NCI-H2196 (cell line): ENCODE measurements around the gene SEMA6A.

Experiments used
- DNase-seq: peaks from one replicate; lab custom pipeline; 2025; ENCODE audit not compliant: unreplicated experiment; lab: John Stamatoyannopoulos, UW

The SEMA6A gene

GRCh38 chr5:116497631-116498030, 77.0 kb downstream of the SEMA6A start:
- no peak for DNase-seq

GRCh38 chr5:116495786-116496357, 78.8 kb downstream of the SEMA6A start:
- DNase-seq = no peak

GRCh38 chr5:116494784-116495450, 79.7 kb downstream of the SEMA6A start:
- no peak for DNase-seq

- DNase-seq = no peak
These were observed 81.8 kb downstream of the SEMA6A start for GRCh38 chr5:116492776-116493175.

- no peak for DNase-seq
These were observed 82.5 kb downstream of the SEMA6A start for GRCh38 chr5:116492016-116492623.

GRCh38 chr5:116488356-116489041, 86.1 kb downstream of the SEMA6A start:
- no peak for DNase-seq

- no peak for DNase-seq
These were observed 87.6 kb downstream of the SEMA6A start for GRCh38 chr5:116487045-116487444.

GRCh38 chr5:116486588-116486987, 88.0 kb downstream of the SEMA6A start:
- DNase-seq = no peak

- DNase-seq = no peak
These were observed 90.0 kb downstream of the SEMA6A start for GRCh38 chr5:116484645-116485044.

GRCh38 chr5:116482394-116482793, 92.2 kb downstream of the SEMA6A start:
- DNase-seq = no peak

- DNase-seq = no peak
These were observed 93.6 kb downstream of the SEMA6A start for GRCh38 chr5:116480894-116481510.

GRCh38 chr5:116479776-116480675, 94.6 kb downstream of the SEMA6A start:
- no peak for DNase-seq

- DNase-seq = no peak
These were observed 96.1 kb downstream of the SEMA6A start for GRCh38 chr5:116478491-116478890.

GRCh38 chr5:116476897-116477537, 97.6 kb downstream of the SEMA6A start:
- DNase-seq = no peak

- no peak for DNase-seq
These were observed 99.3 kb downstream of the SEMA6A start for GRCh38 chr5:116475338-116475737.

- DNase-seq = no peak
These were observed 100.9 kb downstream of the SEMA6A start for GRCh38 chr5:116473706-116474105.

GRCh38 chr5:116472274-116472673, 102.3 kb downstream of the SEMA6A start:
- DNase-seq = no peak

- DNase-seq = no peak
These were observed 105.0 kb downstream of the SEMA6A start for GRCh38 chr5:116469631-116470030.

- DNase-seq = no peak
These were observed 106.0 kb downstream of the SEMA6A start for GRCh38 chr5:116468583-116468982.

- no peak for DNase-seq
These were observed 107.2 kb downstream of the SEMA6A start for GRCh38 chr5:116467465-116467843.
